NCI-H1417 treated with DMSO at 0.1 percent for 48 hours (cell line): ENCODE data around the gene HOXC9.

ENCODE experiments used
- DNase-seq: peaks from one replicate; lab custom pipeline; 2025; lab: John Stamatoyannopoulos, UW

Gene HOXC9

GRCh38 chr12:54015018-54015931 lies 15.3 kb downstream of the HOXC9 start:
- no peak for DNase-seq

GRCh38 chr12:54016051-54016450 lies 16.1 kb downstream of the HOXC9 start:
- DNase-seq, result no peak

GRCh38 chr12:54016478-54016964 lies 16.6 kb downstream of the HOXC9 start:
- DNase-seq, result no peak

GRCh38 chr12:54017027-54017788 lies 17.2 kb downstream of the HOXC9 start:
- peak; percentile 90 for DNase-seq

- DNase-seq, result peak; percentile 91
Observed at GRCh38 chr12:54017878-54018467, 18.0 kb downstream of the HOXC9 start.

- DNase-seq, result no peak
Observed at GRCh38 chr12:54018468-54018984, 18.6 kb downstream of the HOXC9 start.

- DNase-seq, result no peak
Observed at GRCh38 chr12:54019091-54019811, 19.3 kb downstream of the HOXC9 start.

GRCh38 chr12:54019924-54020590 lies 20.1 kb downstream of the HOXC9 start:
- DNase-seq, result no peak

GRCh38 chr12:54020591-54021405 lies 20.8 kb downstream of the HOXC9 start:
- DNase-seq, result no peak

- DNase-seq, result no peak
Observed at GRCh38 chr12:54021432-54022013, 21.6 kb downstream of the HOXC9 start.

- DNase-seq, result no peak
Observed at GRCh38 chr12:54022960-54023884, 23.3 kb downstream of the HOXC9 start.

- DNase-seq, result no peak
Observed at GRCh38 chr12:54024127-54024526, 24.2 kb downstream of the HOXC9 start.

GRCh38 chr12:54024581-54025305 lies 24.8 kb downstream of the HOXC9 start:
- no peak for DNase-seq

GRCh38 chr12:54025499-54026405 lies 25.8 kb downstream of the HOXC9 start:
- DNase-seq, result no peak

- DNase-seq, result no peak
Observed at GRCh38 chr12:54026640-54027441, 26.9 kb downstream of the HOXC9 start.

- no peak for DNase-seq
Observed at GRCh38 chr12:54027442-54027786, 27.5 kb downstream of the HOXC9 start.
